Esophagus squamous epithelium (tissue), 4 donors: Measurements from ENCODE around the gene TPGS1.

Source experiments
- CTCF ChIP-seq, 6 experiments: fragments of 450-650 bp in 4 of 6; fragments of 200-600 bp in 2 of 6; sonication (generic) in 2 of 6; IDR thresholded peaks; one replicate each; pipeline ENCODE4 v1.5.1; 2016 to 2019; ENCODE audit warnings: antibody characterized with exemption in 6 of 6, mild to moderate bottlenecking in 4 of 6, moderate library complexity in 4 of 6
- POLR2A ChIP-seq, 4 donors: fragments of 450-650 bp; IDR thresholded peaks; one replicate each; pipeline ENCODE4 v1.6.1; 2017; ENCODE audit warnings: antibody characterized with exemption in 4 of 4, mild to moderate bottlenecking in 4 of 4, moderate library complexity in 3 of 4

GRCh38 chr19:496112-496665 is 11.1 kb upstream of the TPGS1 start, which contains the start of gene MADCAM1:
- no peak for TF ChIP-seq CTCF (IDR thresholded peaks at IDR 0.05)
- TF ChIP-seq POLR2A (IDR thresholded peaks at IDR 0.05): no peak
